CD8-positive, alpha-beta memory T cell (primary cell): Measurements from ENCODE around the gene MBD5. TPM values are rescaled to one million over a fixed set of nuclear protein-coding genes. Genes with fewer than 3 reads are reported as not detected.
A peak's percentile ranks its signal among the peaks of the same experiment; 100 is the strongest.

Source experiments
- CTCF ChIA-PET: fragments of 350-600 bp; sonication (Branson Sonifier 250); formaldehyde crosslinking; loops from one replicate; lab custom pipeline; 2021; ENCODE audit warnings: antibody characterized with exemption; lab: Charles Lee
- POLR2A ChIA-PET: fragments of 350-600 bp; sonication (Branson Sonifier 250); formaldehyde crosslinking; loops from one replicate; lab custom pipeline; 2021; ENCODE audit warnings: antibody characterized with exemption; lab: Charles Lee
- DNase-seq, 5 donors: peaks; one replicate each; pipeline versions ENCODE4 v3.0.0 to v3.0.0-alpha.2; 2020 to 2022; ENCODE audit warnings: mixed read lengths in 1 of 5
- H3K27ac ChIP-seq: one replicate; pipeline ENCODE4 v1.7.0; 2013; ENCODE audit warnings: low read depth, mild to moderate bottlenecking, low read length, moderate library complexity
- H3K27me3 ChIP-seq: 2 replicates; pipeline ENCODE4 v1.7.0; 2013; ENCODE audit warnings: low read length, mild to moderate bottlenecking; ENCODE audit not compliant: insufficient read depth, poor library complexity, severe bottlenecking
- H3K36me3 ChIP-seq: 2 replicates; pipeline ENCODE4 v1.7.0; 2013; ENCODE audit warnings: mild to moderate bottlenecking, low read length, moderate library complexity; ENCODE audit not compliant: insufficient read depth
- H3K4me1 ChIP-seq: 2 replicates; pipeline ENCODE4 v1.7.0; 2013; ENCODE audit warnings: mild to moderate bottlenecking, low read length, moderate library complexity; ENCODE audit not compliant: insufficient read depth
- H3K4me3 ChIP-seq: 2 replicates; pipeline ENCODE4 v1.7.0; 2013; ENCODE audit warnings: mild to moderate bottlenecking, low read length
- H3K9me3 ChIP-seq: 2 replicates; pipeline ENCODE4 v1.7.0; 2013; ENCODE audit warnings: mild to moderate bottlenecking, low read length
- H3K27ac Mint-ChIP-seq, 8 donors: one replicate each; pipeline ENCODE4 v1.8.0; 2020 to 2021; ENCODE audit warnings: mixed read lengths in 8 of 8, mild to moderate bottlenecking in 6 of 8, inconsistent platforms in 3 of 8, moderate library complexity in 3 of 8
- H3K27me3 Mint-ChIP-seq, 2 donors: one replicate each; pipeline ENCODE4 v1.8.0; 2020 to 2021; ENCODE audit warnings: mixed read lengths in 2 of 2, mild to moderate bottlenecking in 1 of 2, moderate library complexity in 1 of 2
- H3K36me3 Mint-ChIP-seq, 3 donors: one replicate each; pipeline ENCODE4 v1.8.0; 2020 to 2021; ENCODE audit warnings: mixed read lengths in 3 of 3, inconsistent platforms in 1 of 3, mild to moderate bottlenecking in 1 of 3
- H3K4me1 Mint-ChIP-seq, 3 donors: one replicate each; pipeline ENCODE4 v1.8.0; 2020 to 2021; ENCODE audit warnings: mixed read lengths in 3 of 3, inconsistent platforms in 1 of 3, mild to moderate bottlenecking in 1 of 3
- H3K4me3 Mint-ChIP-seq, 7 donors: one replicate each; pipeline ENCODE4 v1.8.0; 2020 to 2021; ENCODE audit warnings: mixed read lengths in 7 of 7, mild to moderate bottlenecking in 6 of 7, moderate library complexity in 4 of 7, inconsistent platforms in 2 of 7
- H3K9me3 Mint-ChIP-seq, 5 donors: one replicate each; pipeline ENCODE4 v1.8.0; 2020 to 2022; ENCODE audit warnings: mixed read lengths in 5 of 5, mild to moderate bottlenecking in 3 of 5, moderate library complexity in 2 of 5, inconsistent platforms in 1 of 5
- polyA plus RNA-seq: library from polyadenylated mRNA; unstranded; fragments of 300-500 nt; fragmentation: Illumina TruSeq; gene quantifications from one replicate; pipeline ENCODE4 v1.2.3, GENCODE V29; 2021
- total RNA-seq, 2 experiments: library from RNA; stranded (reverse); gene quantifications; one replicate each; pipeline ENCODE4 v1.2.3, GENCODE V29; 2021

MBD5 gene
- total and polyA plus RNA-seq, 3 experiments from 2014 or later: 15.2 to 18.3 (median 16.9) TPM

GRCh38 chr2:148524519-148524919 is 503.6 kb downstream of the MBD5 start:
- no peaks in the 10 kb centered on the region for H3K9me3 Mint-ChIP-seq
- POLR2A ChIA-PET: interaction anchor here (1.1 to 1.6 kb wide), 6 partner anchors 15 to 122 kb away, joined by 3 to 8 read pairs (median 6); no protein-coding TSS in a partner anchor
- H3K4me3 Mint-ChIP-seq: peak overlapping the region; percentile 6 to 62 (median 50)
- H3K27ac Mint-ChIP-seq: peak overlapping the region; percentile 83 to 97 (median 92)
- Histone ChIP-seq H3K4me3 (no peak overlapping the region), H3K27ac (no peak overlapping the region), H3K4me1 (peaks cover 78% of the 10 kb centered on the region), H3K9me3 (no peaks in the 10 kb centered on the region), H3K27me3 (no peaks in the 10 kb centered on the region), H3K36me3 (no peaks in the 10 kb centered on the region)
- peaks cover 0 to 3% of the 10 kb centered on the region in 2 donors for H3K27me3 Mint-ChIP-seq
- peaks cover 0 to 2% (median 0%) of the 10 kb centered on the region in 3 donors for H3K36me3 Mint-ChIP-seq
- DNase-seq: peak in 4 of 5 donors; percentile 40 to 84 (median 74)
- H3K4me1 Mint-ChIP-seq: peaks cover 70 to 89% (median 83%) of the 10 kb centered on the region in 3 donors
- CTCF ChIA-PET: interaction anchor here (1.2 to 2.0 kb wide), 5 partner anchors 9 to 534 kb away, joined by 3 to 15 read pairs (median 5); no protein-coding TSS in a partner anchor

- ChIA-PET CTCF (interaction anchor here (1.2 to 2.0 kb wide), 5 partner anchors 8 to 535 kb away, joined by 3 to 15 read pairs (median 5); no protein-coding TSS in a partner anchor), POLR2A (interaction anchor here (1.1 to 1.6 kb wide), 6 partner anchors 14 to 121 kb away, joined by 3 to 8 read pairs (median 6); no protein-coding TSS in a partner anchor)
- H3K27me3 ChIP-seq: no peaks in the 10 kb centered on the region
- Mint-ChIP-seq H3K36me3 (peaks cover 0 to 2% (median 0%) of the 10 kb centered on the region in 3 donors), H3K4me3 (peak overlapping the region in 6 of 7 donors; percentile 37 to 62 (median 52)), H3K27me3 (peaks cover 0 to 3% of the 10 kb centered on the region in 2 donors), H3K27ac (peak overlapping the region; percentile 83 to 97 (median 92)), H3K4me1 (peaks cover 76 to 95% (median 89%) of the 10 kb centered on the region in 3 donors), H3K9me3 (no peaks in the 10 kb centered on the region)
- DNase-seq: no peak
- no peak overlapping the region for H3K27ac ChIP-seq
- peak overlapping the region; percentile 0 for H3K4me3 ChIP-seq
- no peaks in the 10 kb centered on the region for H3K9me3 ChIP-seq
- peaks cover 84% of the 10 kb centered on the region for H3K4me1 ChIP-seq
- no peaks in the 10 kb centered on the region for H3K36me3 ChIP-seq
These were observed 504.2 kb downstream of the MBD5 start for GRCh38 chr2:148525130-148525529.

GRCh38 chr2:148526509-148527346 is 505.8 kb downstream of the MBD5 start:
- ChIA-PET POLR2A (interaction anchor here (0.5 to 0.9 kb wide), 2 partner anchors 26 to 121 kb away, joined by 3 to 4 read pairs; no protein-coding TSS in a partner anchor), CTCF (interaction anchor here (2.0 kb wide), 1 partner anchor 18 kb away, joined by 7 read pairs; no protein-coding TSS in a partner anchor)
- Mint-ChIP-seq H3K27me3 (peaks cover 0 to 3% of the 10 kb centered on the region in 2 donors), H3K4me3 (peak overlapping the region; percentile 63 to 85 (median 71)), H3K27ac (peak overlapping the region; percentile 58 to 96 (median 83)), H3K36me3 (peaks cover 0 to 2% (median 0%) of the 10 kb centered on the region in 3 donors), H3K4me1 (peaks cover 75 to 93% (median 84%) of the 10 kb centered on the region in 3 donors), H3K9me3 (no peaks in the 10 kb centered on the region)
- Histone ChIP-seq H3K27ac (no peak overlapping the region), H3K4me3 (peak overlapping the region; percentile 46), H3K9me3 (no peaks in the 10 kb centered on the region), H3K27me3 (no peaks in the 10 kb centered on the region), H3K4me1 (peaks cover 77% of the 10 kb centered on the region), H3K36me3 (no peaks in the 10 kb centered on the region)
- no peak for DNase-seq

GRCh38 chr2:148527488-148528340 is 506.8 kb downstream of the MBD5 start:
- H3K27ac Mint-ChIP-seq: peak overlapping the region; percentile 80 to 96 (median 83)
- peaks cover 0 to 3% of the 10 kb centered on the region in 2 donors for H3K27me3 Mint-ChIP-seq
- Histone ChIP-seq H3K4me3 (peak overlapping the region; percentile 46), H3K27ac (peak overlapping the region; percentile 14), H3K9me3 (no peaks in the 10 kb centered on the region), H3K4me1 (peaks cover 67% of the 10 kb centered on the region), H3K27me3 (no peaks in the 10 kb centered on the region), H3K36me3 (no peaks in the 10 kb centered on the region)
- peak overlapping the region; percentile 70 to 85 (median 74) for H3K4me3 Mint-ChIP-seq
- H3K36me3 Mint-ChIP-seq: peaks cover 0 to 2% (median 0%) of the 10 kb centered on the region in 3 donors
- H3K4me1 Mint-ChIP-seq: peaks cover 73 to 83% (median 77%) of the 10 kb centered on the region in 3 donors
- ChIA-PET CTCF (interaction anchor here (0.7 to 2.0 kb wide), 2 partner anchors 19 kb away, joined by 3 to 7 read pairs; no protein-coding TSS in a partner anchor), POLR2A (interaction anchor here (0.5 to 1.0 kb wide), 3 partner anchors 25 to 120 kb away, joined by 3 to 5 read pairs (median 4); no protein-coding TSS in a partner anchor)
- H3K9me3 Mint-ChIP-seq: no peaks in the 10 kb centered on the region
- DNase-seq: no peak

GRCh38 chr2:148528356-148529064 is 507.6 kb downstream of the MBD5 start:
- Mint-ChIP-seq H3K36me3 (peaks cover 0 to 4% (median 2%) of the 10 kb centered on the region in 3 donors), H3K9me3 (no peaks in the 10 kb centered on the region), H3K27ac (peak overlapping the region; percentile 80 to 96 (median 83)), H3K27me3 (peaks cover 0 to 3% of the 10 kb centered on the region in 2 donors), H3K4me1 (peaks cover 65 to 76% (median 72%) of the 10 kb centered on the region in 3 donors), H3K4me3 (peak overlapping the region; percentile 70 to 85 (median 74))
- Histone ChIP-seq H3K4me3 (peak overlapping the region; percentile 46), H3K4me1 (peaks cover 59% of the 10 kb centered on the region), H3K27me3 (no peaks in the 10 kb centered on the region), H3K27ac (no peak overlapping the region), H3K9me3 (no peaks in the 10 kb centered on the region), H3K36me3 (no peaks in the 10 kb centered on the region)
- DNase-seq: peak in 2 of 5 donors; percentile 35 to 78
- CTCF ChIA-PET: interaction anchor here (0.7 to 2.0 kb wide), 3 partner anchors 18 to 19 kb away, joined by 3 to 7 read pairs (median 5); no protein-coding TSS in a partner anchor
- POLR2A ChIA-PET: interaction anchor here (1.0 kb wide), 1 partner anchor 118 kb away, joined by 5 read pairs; no protein-coding TSS in a partner anchor

GRCh38 chr2:148529745-148530144 is 508.9 kb downstream of the MBD5 start:
- Histone ChIP-seq H3K27ac (no peak overlapping the region), H3K4me1 (peaks cover 49% of the 10 kb centered on the region), H3K36me3 (no peaks in the 10 kb centered on the region), H3K4me3 (no peak overlapping the region), H3K9me3 (no peaks in the 10 kb centered on the region), H3K27me3 (no peaks in the 10 kb centered on the region)
- Mint-ChIP-seq H3K27me3 (peaks cover 0 to 3% of the 10 kb centered on the region in 2 donors), H3K36me3 (peaks cover 0 to 4% (median 2%) of the 10 kb centered on the region in 3 donors), H3K4me1 (peaks cover 54 to 68% (median 63%) of the 10 kb centered on the region in 3 donors), H3K27ac (peak overlapping the region in 5 of 8 donors; percentile 27 to 94 (median 48)), H3K4me3 (peak overlapping the region in 3 of 7 donors; percentile 1 to 32 (median 16)), H3K9me3 (no peaks in the 10 kb centered on the region)
- no peak for DNase-seq
- POLR2A ChIA-PET: no interaction called here
- CTCF ChIA-PET: interaction anchor here (1.2 kb wide), 1 partner anchor 21 kb away, joined by 5 read pairs; no protein-coding TSS in a partner anchor
